ENCODE data around the gene CACNA1I. TPM values are rescaled to one million over a fixed set of nuclear protein-coding genes. Genes with fewer than 3 reads are reported as not detected.
A peak's percentile ranks its signal among the peaks of the same experiment; 100 is the strongest.

The CACNA1I gene
- total and polyA plus RNA-seq, 2 experiments from 2014 or later = 0.42 to 2.4 TPM

DNA sequence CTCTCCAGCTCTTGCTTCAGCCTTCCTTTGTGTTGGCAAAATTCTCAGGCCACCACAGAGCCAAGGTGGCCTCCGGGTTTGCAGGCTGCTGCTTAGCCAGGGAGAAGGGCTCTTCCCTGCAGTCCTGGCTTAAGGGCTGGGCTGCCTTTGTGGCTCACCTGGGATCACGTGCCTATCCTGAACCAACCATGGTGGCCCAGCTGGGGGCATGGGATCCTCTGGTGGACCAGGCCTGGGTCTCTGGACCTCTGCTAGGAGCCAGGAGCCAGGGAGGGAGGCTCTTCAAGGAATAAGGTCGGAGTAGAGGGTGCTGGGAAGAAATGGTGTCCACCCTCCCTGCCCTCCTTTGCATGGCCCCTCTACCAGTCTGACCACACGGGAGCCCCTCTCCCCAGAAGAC is 43.9 kb downstream of the CACNA1I start (continued):
- TF ChIP-seq, protein P1, sequence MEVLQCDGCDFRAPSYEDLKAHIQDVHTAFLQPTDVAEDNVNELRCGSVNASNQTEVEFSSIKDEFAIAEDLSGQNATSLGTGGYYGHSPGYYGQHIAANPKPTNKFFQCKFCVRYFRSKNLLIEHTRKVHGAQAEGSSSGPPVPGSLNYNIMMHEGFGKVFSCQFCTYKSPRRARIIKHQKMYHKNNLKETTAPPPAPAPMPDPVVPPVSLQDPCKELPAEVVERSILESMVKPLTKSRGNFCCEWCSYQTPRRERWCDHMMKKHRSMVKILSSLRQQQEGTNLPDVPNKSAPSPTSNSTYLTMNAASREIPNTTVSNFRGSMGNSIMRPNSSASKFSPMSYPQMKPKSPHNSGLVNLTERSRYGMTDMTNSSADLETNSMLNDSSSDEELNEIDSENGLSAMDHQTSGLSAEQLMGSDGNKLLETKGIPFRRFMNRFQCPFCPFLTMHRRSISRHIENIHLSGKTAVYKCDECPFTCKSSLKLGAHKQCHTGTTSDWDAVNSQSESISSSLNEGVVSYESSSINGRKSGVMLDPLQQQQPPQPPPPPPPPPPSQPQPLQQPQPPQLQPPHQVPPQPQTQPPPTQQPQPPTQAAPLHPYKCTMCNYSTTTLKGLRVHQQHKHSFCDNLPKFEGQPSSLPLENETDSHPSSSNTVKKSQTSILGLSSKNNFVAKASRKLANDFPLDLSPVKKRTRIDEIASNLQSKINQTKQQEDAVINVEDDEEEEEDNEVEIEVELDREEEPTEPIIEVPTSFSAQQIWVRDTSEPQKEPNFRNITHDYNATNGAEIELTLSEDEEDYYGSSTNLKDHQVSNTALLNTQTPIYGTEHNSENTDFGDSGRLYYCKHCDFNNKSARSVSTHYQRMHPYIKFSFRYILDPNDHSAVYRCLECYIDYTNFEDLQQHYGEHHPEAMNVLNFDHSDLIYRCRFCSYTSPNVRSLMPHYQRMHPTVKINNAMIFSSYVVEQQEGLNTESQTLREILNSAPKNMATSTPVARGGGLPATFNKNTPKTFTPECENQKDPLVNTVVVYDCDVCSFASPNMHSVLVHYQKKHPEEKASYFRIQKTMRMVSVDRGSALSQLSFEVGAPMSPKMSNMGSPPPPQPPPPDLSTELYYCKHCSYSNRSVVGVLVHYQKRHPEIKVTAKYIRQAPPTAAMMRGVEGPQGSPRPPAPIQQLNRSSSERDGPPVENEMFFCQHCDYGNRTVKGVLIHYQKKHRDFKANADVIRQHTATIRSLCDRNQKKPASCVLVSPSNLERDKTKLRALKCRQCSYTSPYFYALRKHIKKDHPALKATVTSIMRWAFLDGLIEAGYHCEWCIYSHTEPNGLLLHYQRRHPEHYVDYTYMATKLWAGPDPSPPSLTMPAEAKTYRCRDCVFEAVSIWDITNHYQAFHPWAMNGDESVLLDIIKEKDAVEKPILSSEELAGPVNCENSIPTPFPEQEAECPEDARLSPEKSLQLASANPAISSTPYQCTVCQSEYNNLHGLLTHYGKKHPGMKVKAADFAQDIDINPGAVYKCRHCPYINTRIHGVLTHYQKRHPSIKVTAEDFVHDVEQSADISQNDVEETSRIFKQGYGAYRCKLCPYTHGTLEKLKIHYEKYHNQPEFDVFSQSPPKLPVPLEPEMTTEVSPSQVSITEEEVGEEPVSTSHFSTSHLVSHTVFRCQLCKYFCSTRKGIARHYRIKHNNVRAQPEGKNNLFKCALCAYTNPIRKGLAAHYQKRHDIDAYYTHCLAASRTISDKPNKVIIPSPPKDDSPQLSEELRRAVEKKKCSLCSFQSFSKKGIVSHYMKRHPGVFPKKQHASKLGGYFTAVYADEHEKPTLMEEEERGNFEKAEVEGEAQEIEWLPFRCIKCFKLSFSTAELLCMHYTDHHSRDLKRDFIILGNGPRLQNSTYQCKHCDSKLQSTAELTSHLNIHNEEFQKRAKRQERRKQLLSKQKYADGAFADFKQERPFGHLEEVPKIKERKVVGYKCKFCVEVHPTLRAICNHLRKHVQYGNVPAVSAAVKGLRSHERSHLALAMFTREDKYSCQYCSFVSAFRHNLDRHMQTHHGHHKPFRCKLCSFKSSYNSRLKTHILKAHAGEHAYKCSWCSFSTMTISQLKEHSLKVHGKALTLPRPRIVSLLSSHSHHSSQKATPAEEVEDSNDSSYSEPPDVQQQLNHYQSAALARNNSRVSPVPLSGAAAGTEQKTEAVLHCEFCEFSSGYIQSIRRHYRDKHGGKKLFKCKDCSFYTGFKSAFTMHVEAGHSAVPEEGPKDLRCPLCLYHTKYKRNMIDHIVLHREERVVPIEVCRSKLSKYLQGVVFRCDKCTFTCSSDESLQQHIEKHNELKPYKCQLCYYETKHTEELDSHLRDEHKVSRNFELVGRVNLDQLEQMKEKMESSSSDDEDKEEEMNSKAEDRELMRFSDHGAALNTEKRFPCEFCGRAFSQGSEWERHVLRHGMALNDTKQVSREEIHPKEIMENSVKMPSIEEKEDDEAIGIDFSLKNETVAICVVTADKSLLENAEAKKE (CRISPR knock-in tag; IDR thresholded peaks at IDR 0.05) = no peak
- TF ChIP-seq EZH2 (IDR thresholded peaks at IDR 0.05; ENCODE audit: low read depth, unreplicated experiment) (no peak), JUNB (IDR thresholded peaks at IDR 0.05; ENCODE audit: unreplicated experiment) (no peak), ZNF114 (CRISPR knock-in tag; IDR thresholded peaks at IDR 0.05) (no peak)
- TF ChIP-seq, protein P2, sequence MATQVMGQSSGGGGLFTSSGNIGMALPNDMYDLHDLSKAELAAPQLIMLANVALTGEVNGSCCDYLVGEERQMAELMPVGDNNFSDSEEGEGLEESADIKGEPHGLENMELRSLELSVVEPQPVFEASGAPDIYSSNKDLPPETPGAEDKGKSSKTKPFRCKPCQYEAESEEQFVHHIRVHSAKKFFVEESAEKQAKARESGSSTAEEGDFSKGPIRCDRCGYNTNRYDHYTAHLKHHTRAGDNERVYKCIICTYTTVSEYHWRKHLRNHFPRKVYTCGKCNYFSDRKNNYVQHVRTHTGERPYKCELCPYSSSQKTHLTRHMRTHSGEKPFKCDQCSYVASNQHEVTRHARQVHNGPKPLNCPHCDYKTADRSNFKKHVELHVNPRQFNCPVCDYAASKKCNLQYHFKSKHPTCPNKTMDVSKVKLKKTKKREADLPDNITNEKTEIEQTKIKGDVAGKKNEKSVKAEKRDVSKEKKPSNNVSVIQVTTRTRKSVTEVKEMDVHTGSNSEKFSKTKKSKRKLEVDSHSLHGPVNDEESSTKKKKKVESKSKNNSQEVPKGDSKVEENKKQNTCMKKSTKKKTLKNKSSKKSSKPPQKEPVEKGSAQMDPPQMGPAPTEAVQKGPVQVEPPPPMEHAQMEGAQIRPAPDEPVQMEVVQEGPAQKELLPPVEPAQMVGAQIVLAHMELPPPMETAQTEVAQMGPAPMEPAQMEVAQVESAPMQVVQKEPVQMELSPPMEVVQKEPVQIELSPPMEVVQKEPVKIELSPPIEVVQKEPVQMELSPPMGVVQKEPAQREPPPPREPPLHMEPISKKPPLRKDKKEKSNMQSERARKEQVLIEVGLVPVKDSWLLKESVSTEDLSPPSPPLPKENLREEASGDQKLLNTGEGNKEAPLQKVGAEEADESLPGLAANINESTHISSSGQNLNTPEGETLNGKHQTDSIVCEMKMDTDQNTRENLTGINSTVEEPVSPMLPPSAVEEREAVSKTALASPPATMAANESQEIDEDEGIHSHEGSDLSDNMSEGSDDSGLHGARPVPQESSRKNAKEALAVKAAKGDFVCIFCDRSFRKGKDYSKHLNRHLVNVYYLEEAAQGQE (IDR thresholded peaks at IDR 0.05; ENCODE audit: unreplicated experiment) = no peak

GRCh38 chr22:39616051-39616450 is 45.5 kb downstream of the CACNA1I start:
- Mint-ChIP-seq H3K9me3 (peaks cover 10% of the 10 kb centered on the region), H3K36me3 (ENCODE audit: low read depth) (no peaks in the 10 kb centered on the region; the same call in 2 of the 3 replicates), H3K4me1 (peaks cover 14% of the 10 kb centered on the region), H3K27me3 (ENCODE audit: insufficient read depth, low read depth, poor library complexity) (peaks cover 9% of the 10 kb centered on the region), H3K27ac (no peak overlapping the region), H3K4me3 (no peak overlapping the region)
- H3K36me3 ChIP-seq (ENCODE audit: insufficient read depth) = no peaks in the 10 kb centered on the region
- H3K4me1 ChIP-seq (ENCODE audit: insufficient read depth) = no peaks in the 10 kb centered on the region
- H3K9me2 ChIP-seq (ENCODE audit: insufficient read depth) = no peaks in the 10 kb centered on the region
- no peaks in the 10 kb centered on the region for H4K20me1 ChIP-seq (replicated peaks; ENCODE audit: insufficient read depth)
- no peak overlapping the region for H3K4me3 ChIP-seq
- no peaks in the 10 kb centered on the region for H3K27me3 ChIP-seq (ENCODE audit: insufficient read depth)
- no peak overlapping the region for H3K27ac ChIP-seq (ENCODE audit: low read depth)
- no peaks in the 10 kb centered on the region for H3F3A ChIP-seq (replicated peaks; ENCODE audit: low read depth)
- ATAC-seq (no peak), DNase-seq (ENCODE audit: low spot score) (peak; percentile 35)
- H3K79me2 ChIP-seq (replicated peaks; ENCODE audit: insufficient read depth) = no peaks in the 10 kb centered on the region
- no peak overlapping the region for H2AFZ ChIP-seq
- H3K4me2 ChIP-seq = no peak overlapping the region
- TF ChIP-seq ZNF331 (CRISPR knock-in tag; IDR thresholded peaks at IDR 0.05; ENCODE audit: low read depth) (no peak), POLR2AphosphoS5 (IDR thresholded peaks at IDR 0.05; ENCODE audit: low read depth) (no peak), CTCF (conservative IDR thresholded peaks at IDR 0.05; ENCODE audit: low read depth in 2 of 2) (no peak), ETS1 (IDR thresholded peaks at IDR 0.05) (no peak), JUNB (IDR thresholded peaks at IDR 0.05; ENCODE audit: unreplicated experiment) (no peak), ZNF114 (CRISPR knock-in tag; IDR thresholded peaks at IDR 0.05) (no peak)

Data from GM23338 (cell line).